Liver (tissue), 9 donors: ENCODE results near the gene LDLRAD1. TPM values are rescaled to one million over a fixed set of nuclear protein-coding genes. Genes with fewer than 3 reads are reported as not detected.

Experiments used
- DNase-seq: peaks from one replicate; pipeline ENCODE4 v3.0.0-alpha.2; 2017; ENCODE audit warnings: low spot score
- H3K27ac ChIP-seq, 2 donors: one replicate each; pipeline ENCODE4 v1.7.0; 2013; ENCODE audit warnings: inconsistent platforms in 2 of 2, low read length in 2 of 2, control low read depth in 1 of 2, low read depth in 1 of 2, mild to moderate bottlenecking in 1 of 2
- H3K27me3 ChIP-seq, 4 donors: one replicate each; pipeline versions ENCODE4 v1.6.1 to v1.7.0; 2013; ENCODE audit warnings: low read length in 3 of 4, inconsistent platforms in 1 of 4, mild to moderate bottlenecking in 1 of 4, moderate library complexity in 1 of 4; ENCODE audit not compliant: control insufficient read depth in 4 of 4, insufficient read depth in 4 of 4
- H3K36me3 ChIP-seq, 4 donors: one replicate each; pipeline versions ENCODE4 v1.6.1 to v1.7.0; 2013; ENCODE audit warnings: low read length in 3 of 4, mild to moderate bottlenecking in 3 of 4, low read depth in 1 of 4, moderate library complexity in 1 of 4; ENCODE audit not compliant: control insufficient read depth in 4 of 4, insufficient read depth in 3 of 4
- H3K4me1 ChIP-seq, 4 donors: one replicate each; pipeline versions ENCODE4 v1.6.1 to v1.7.0; 2013; ENCODE audit warnings: low read length in 3 of 4, mild to moderate bottlenecking in 3 of 4, moderate library complexity in 1 of 4; ENCODE audit not compliant: control insufficient read depth in 4 of 4, insufficient read depth in 4 of 4
- H3K4me3 ChIP-seq, 3 donors: one replicate each; pipeline versions ENCODE4 v1.6.1 to v1.7.0; 2013; ENCODE audit warnings: low read length in 3 of 3, control low read depth in 1 of 3, low read depth in 1 of 3, mild to moderate bottlenecking in 1 of 3
- H3K9ac ChIP-seq, 2 donors: one replicate each; pipeline ENCODE4 v1.7.0; 2013; ENCODE audit warnings: low read length in 2 of 2, mild to moderate bottlenecking in 2 of 2, moderate library complexity in 2 of 2, control low read depth in 1 of 2, low read depth in 1 of 2
- H3K9me3 ChIP-seq, 4 donors: one replicate each; pipeline versions ENCODE4 v1.6.1 to v1.7.0; 2013; ENCODE audit warnings: low read length in 3 of 4; ENCODE audit not compliant: control insufficient read depth in 4 of 4
- ATF3 ChIP-seq: IDR thresholded peaks from 2 replicates; pipeline ENCODE4 v1.6.1; 2016; ENCODE audit warnings: antibody characterized with exemption
- CTCF ChIP-seq: fragments of 150-350 bp; IDR thresholded peaks from 2 replicates; pipeline ENCODE4 v1.5.1; 2017; ENCODE audit warnings: improper control_type of control experiment, low read depth, low read length; ENCODE audit not compliant: missing input control
- FOXA1 ChIP-seq: IDR thresholded peaks from 2 replicates; pipeline ENCODE4 v1.6.1; 2016; ENCODE audit warnings: antibody characterized with exemption
- FOXA2 ChIP-seq: IDR thresholded peaks from 2 replicates; pipeline ENCODE4 v1.6.1; 2016; ENCODE audit warnings: antibody characterized with exemption
- HNF4A ChIP-seq, 2 donors: conservative IDR thresholded peaks; 2 replicates each; pipeline ENCODE4 v1.6.1; 2016; ENCODE audit warnings: antibody characterized with exemption in 2 of 2, mild to moderate bottlenecking in 2 of 2
- HNF4G ChIP-seq: IDR thresholded peaks from 2 replicates; pipeline ENCODE4 v1.6.1; 2016; ENCODE audit warnings: antibody characterized with exemption
- JUND ChIP-seq, 2 donors: IDR thresholded peaks; 2 replicates each; pipeline ENCODE4 v1.6.1; 2016; ENCODE audit warnings: antibody characterized with exemption in 2 of 2
- MAX ChIP-seq: IDR thresholded peaks from 2 replicates; pipeline ENCODE4 v1.6.1; 2016; ENCODE audit warnings: antibody characterized with exemption
- NR2F2 ChIP-seq: IDR thresholded peaks from 2 replicates; pipeline ENCODE4 v1.6.1; 2016; ENCODE audit warnings: antibody characterized with exemption
- RAD21 ChIP-seq, 2 donors: IDR thresholded peaks; 2 replicates each; pipeline ENCODE4 v1.6.1; 2016; ENCODE audit warnings: antibody characterized with exemption in 2 of 2, mild to moderate bottlenecking in 2 of 2
- REST ChIP-seq: IDR thresholded peaks from 2 replicates; pipeline ENCODE4 v1.6.1; 2016; ENCODE audit warnings: antibody characterized with exemption, mild to moderate bottlenecking
- RXRA ChIP-seq, 2 donors: IDR thresholded peaks; 2 replicates each; pipeline ENCODE4 v1.6.1; 2017 to 2018; ENCODE audit warnings: antibody characterized with exemption in 2 of 2, mild to moderate bottlenecking in 1 of 2
- TAF1 ChIP-seq: conservative IDR thresholded peaks from 2 replicates; pipeline ENCODE4 v1.6.1; 2016; ENCODE audit warnings: antibody characterized with exemption, mild to moderate bottlenecking
- YY1 ChIP-seq: IDR thresholded peaks from 2 replicates; pipeline ENCODE4 v1.6.1; 2016; ENCODE audit warnings: antibody characterized with exemption, mild to moderate bottlenecking
- WGBS: extraction: QIAGEN DNeasy Blood & Tissue Kit; methylation state at CpG from one replicate; pipeline ENCODE4 v1.1.7; 2013; 5-methylcytosine and 5-hydroxymethylcytosine counted together
- polyA plus RNA-seq, 2 donors: library from polyadenylated mRNA; stranded (reverse) in 1 of 2; unstranded in 1 of 2; fragments of 200-250 nt in 1 of 2; fragments of >200 nt in 1 of 2; fragmentation: Nextera tagmentation in 1 of 2; extraction: Ambion mirVana in 1 of 2; gene quantifications; one replicate each; pipeline versions ENCODE4 v1.2.1 to v1.2.3, GENCODE V29; 2013 to 2015
- total RNA-seq, 2 donors: library from RNA; depleted of rRNA; stranded (reverse); fragments of >200 nt; gene quantifications; one replicate each; pipeline ENCODE4 v1.2.3, GENCODE V29; 2014
- donor health status: healthy.
- donor health status: healthy.
- donor health status: healthy.
- donor health status: healthy.
- donor health status: healthy.

Gene LDLRAD1
- total and polyA plus RNA-seq, 4 donors: not detected

GRCh38 chr1:53963460-53963859 lies 54.5 kb downstream of the LDLRAD1 start:
- H3K27ac ChIP-seq: no peak overlapping the region
- no peak for TF ChIP-seq MAX
- WGBS: 88% methylated on average over 4 of the region's 4 CpGs
- H3K4me1 ChIP-seq: peaks cover 7 to 42% (median 28%) of the 10 kb centered on the region in 4 donors
- DNase-seq: no peak
- H3K4me3 ChIP-seq: no peak overlapping the region
- no peaks in the 10 kb centered on the region for H3K9me3 ChIP-seq
- H3K36me3 ChIP-seq: peaks cover 12 to 21% (median 18%) of the 10 kb centered on the region in 4 donors
- H3K9ac ChIP-seq: no peak overlapping the region
- H3K27me3 ChIP-seq: no peaks in the 10 kb centered on the region

GRCh38 chr1:53962395-53962794 lies 55.6 kb downstream of the LDLRAD1 start:
- Histone ChIP-seq H3K27me3 (no peaks in the 10 kb centered on the region), H3K4me3 (no peak overlapping the region), H3K36me3 (peaks cover 12 to 24% (median 19%) of the 10 kb centered on the region in 4 donors), H3K4me1 (peaks cover 2 to 31% (median 19%) of the 10 kb centered on the region in 4 donors), H3K27ac (no peak overlapping the region), H3K9me3 (no peaks in the 10 kb centered on the region), H3K9ac (no peak overlapping the region)
- no peak for TF ChIP-seq TAF1
- TF ChIP-seq RXRA (IDR thresholded peaks at IDR 0.05): no peak
- TF ChIP-seq FOXA2: no peak
- no peak for TF ChIP-seq FOXA1
- no peak for TF ChIP-seq REST
- TF ChIP-seq YY1: no peak
- 97% methylated on average over 4 of the region's 4 CpGs for WGBS
- DNase-seq: no peak

- Histone ChIP-seq H3K36me3 (peaks cover 12 to 24% (median 19%) of the 10 kb centered on the region in 4 donors), H3K27ac (no peak overlapping the region), H3K9ac (no peak overlapping the region), H3K4me3 (no peak overlapping the region), H3K4me1 (peaks cover 3 to 16% (median 8%) of the 10 kb centered on the region in 4 donors), H3K9me3 (no peaks in the 10 kb centered on the region), H3K27me3 (no peaks in the 10 kb centered on the region)
- DNase-seq: no peak
- no peak for TF ChIP-seq ATF3
- TF ChIP-seq YY1: peak; percentile 41
- no peak for TF ChIP-seq JUND (IDR thresholded peaks at IDR 0.05)
- TF ChIP-seq NR2F2: no peak
- TF ChIP-seq RXRA (IDR thresholded peaks at IDR 0.05): peak; percentile 55 to 56
- peak; percentile 83 to 87 for TF ChIP-seq RAD21 (IDR thresholded peaks at IDR 0.05)
- TF ChIP-seq HNF4A (conservative IDR thresholded peaks at IDR 0.05): peak; percentile 39 to 50
- TF ChIP-seq HNF4G: no peak
- TF ChIP-seq CTCF: peak; percentile 77
- no peak for TF ChIP-seq REST
These were observed 58.2 kb downstream of the LDLRAD1 start for GRCh38 chr1:53959664-53960250.
